Activated T-helper 1 cell treated with anti-CD3 and anti-CD28 coated beads, Interleukin-12 subunit alpha, Interleukin-12 subunit beta, Interleukin-2, Interleukin-4 antibody, amounts not matched to agents 30 ng/mL and 10 ng/mL and 1 ng/mL, durations not matched to agents 14 hours and 24 hours and 36 hours (primary cell): Measurements from ENCODE around the gene ARHGAP15. TPM values are rescaled to one million over a fixed set of nuclear protein-coding genes. Genes with fewer than 3 reads are reported as not detected.

Experiments
- DNase-seq: peaks from one replicate; pipeline ENCODE4 v3.0.0; 2021; ENCODE audit warnings: low spot score
- H3K27ac Mint-ChIP-seq: one replicate; pipeline ENCODE4 v1.8.0; 2021; ENCODE audit warnings: mild to moderate bottlenecking, mixed read lengths
- H3K27me3 Mint-ChIP-seq: one replicate; pipeline ENCODE4 v1.8.0; 2022; ENCODE audit warnings: mild to moderate bottlenecking, moderate library complexity, mixed read lengths; ENCODE audit not compliant: insufficient read depth
- H3K36me3 Mint-ChIP-seq: one replicate; pipeline ENCODE4 v1.8.0; 2021; ENCODE audit warnings: low read depth, mixed read lengths
- H3K4me1 Mint-ChIP-seq: one replicate; pipeline ENCODE4 v1.8.0; 2021; ENCODE audit warnings: low read depth, mixed read lengths
- H3K4me3 Mint-ChIP-seq: one replicate; pipeline ENCODE4 v1.8.0; 2021; ENCODE audit warnings: mild to moderate bottlenecking, moderate library complexity, mixed read lengths
- H3K9me3 Mint-ChIP-seq: one replicate; pipeline ENCODE4 v1.8.0; 2021; ENCODE audit warnings: mixed read lengths
- intact Hi-C: fragments of 100-400 bp; cut with micrococcal nuclease; formaldehyde crosslinking; loops from one replicate; pipeline ENCODE4 v1.15.1; 2024
- total RNA-seq: library from RNA; stranded (reverse); gene quantifications from 2 replicates; pipeline ENCODE4 v1.2.3, GENCODE V29; 2022

The ARHGAP15 gene
- total RNA-seq, 1 donor from 2014 or later, result 65.3 TPM

DNA sequence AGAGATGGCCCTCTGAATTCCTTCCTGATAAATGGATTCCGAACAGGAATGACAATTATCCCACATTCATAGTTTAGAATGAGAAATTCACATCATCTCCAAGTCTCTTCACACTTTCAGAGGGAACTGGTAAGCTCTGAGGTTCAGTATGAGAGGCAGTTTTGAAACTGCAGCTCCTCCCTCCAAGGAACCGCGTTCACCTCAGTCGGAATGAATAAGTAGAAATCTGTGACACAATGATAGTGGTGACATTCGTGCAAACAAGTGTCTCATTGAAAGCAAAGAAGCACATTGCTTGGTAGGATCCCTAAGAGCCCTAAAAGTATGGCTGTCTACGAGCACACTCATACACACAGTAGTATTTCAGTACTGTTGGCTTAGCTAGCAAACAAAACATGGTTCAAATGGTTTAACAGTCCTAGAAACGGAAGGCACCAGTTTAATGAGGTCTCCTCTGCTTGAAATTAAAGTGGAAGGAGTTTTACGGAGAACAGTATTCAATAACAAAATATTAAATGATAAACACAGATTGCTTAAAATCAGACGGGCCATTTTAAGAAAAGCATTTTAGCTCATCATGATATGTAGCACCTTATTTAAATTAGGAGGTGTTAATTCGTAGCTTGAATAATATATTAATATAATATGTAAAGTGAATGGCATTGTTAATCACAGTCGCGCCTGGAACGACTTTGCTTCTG is 225.0 kb downstream of the ARHGAP15 start:
- Mint-ChIP-seq H3K27me3 (no peaks in the 10 kb centered on the region), H3K9me3 (no peaks in the 10 kb centered on the region), H3K4me1 (no peaks in the 10 kb centered on the region), H3K27ac (no peak overlapping the region), H3K4me3 (no peak overlapping the region), H3K36me3 (peaks cover 3% of the 10 kb centered on the region)
- intact Hi-C loops, result no loop called here
- no peak for DNase-seq

DNA sequence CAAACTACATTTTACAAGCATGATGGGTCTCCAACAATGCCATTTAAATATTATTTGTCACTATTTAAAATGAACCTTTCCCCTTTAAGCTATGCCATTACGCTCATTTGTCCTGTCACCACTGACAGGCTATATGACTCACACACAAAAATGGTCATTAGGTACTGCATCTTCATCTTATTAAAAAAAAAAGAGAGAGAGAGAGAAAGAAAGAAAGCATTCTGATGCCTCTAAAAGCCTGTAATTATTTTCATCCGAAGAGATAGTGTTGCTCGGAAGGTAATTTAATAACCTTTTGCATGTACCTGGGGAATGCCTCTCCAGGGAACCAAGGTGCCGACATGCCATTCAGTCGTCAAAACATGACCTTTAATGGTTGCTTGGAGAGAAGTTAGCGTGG is 226.7 kb downstream of the ARHGAP15 start:
- no peaks in the 10 kb centered on the region for H3K4me1 Mint-ChIP-seq
- DNase-seq, result no peak
- no peaks in the 10 kb centered on the region for H3K27me3 Mint-ChIP-seq
- no peaks in the 10 kb centered on the region for H3K9me3 Mint-ChIP-seq
- H3K36me3 Mint-ChIP-seq, result peaks cover 7% of the 10 kb centered on the region
- H3K27ac Mint-ChIP-seq, result no peak overlapping the region
- no peak overlapping the region for H3K4me3 Mint-ChIP-seq
- intact Hi-C loops, result no loop called here

DNA sequence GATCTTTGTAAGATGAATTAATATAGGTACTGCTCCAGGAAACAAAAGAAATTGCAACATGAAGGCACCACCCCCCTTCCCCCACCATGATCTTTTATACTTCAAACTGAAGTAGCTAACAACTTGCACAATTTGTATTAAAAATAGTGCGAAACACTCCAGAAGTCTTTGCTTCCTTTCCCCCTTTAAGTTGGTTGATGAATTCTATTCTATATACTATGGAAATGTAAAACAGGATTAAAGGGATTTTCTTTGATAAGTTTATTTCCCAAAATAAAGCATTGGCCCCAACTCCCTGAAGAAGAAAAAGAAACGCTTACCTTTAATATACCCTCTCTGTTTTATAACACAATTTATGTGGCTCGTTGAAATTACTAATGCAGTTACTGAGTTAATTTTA is 227.1 kb downstream of the ARHGAP15 start:
- H3K9me3 Mint-ChIP-seq, result no peaks in the 10 kb centered on the region
- H3K27ac Mint-ChIP-seq, result no peak overlapping the region
- H3K36me3 Mint-ChIP-seq, result peaks cover 7% of the 10 kb centered on the region
- intact Hi-C loops, result no loop called here
- no peak overlapping the region for H3K4me3 Mint-ChIP-seq
- H3K4me1 Mint-ChIP-seq, result no peaks in the 10 kb centered on the region
- no peaks in the 10 kb centered on the region for H3K27me3 Mint-ChIP-seq
- DNase-seq, result no peak

- H3K9me3 Mint-ChIP-seq, result no peaks in the 10 kb centered on the region
- no peaks in the 10 kb centered on the region for H3K27me3 Mint-ChIP-seq
- H3K36me3 Mint-ChIP-seq, result peaks cover 7% of the 10 kb centered on the region
- H3K4me1 Mint-ChIP-seq, result no peaks in the 10 kb centered on the region
- intact Hi-C loops, result no loop called here
- H3K4me3 Mint-ChIP-seq, result no peak overlapping the region
- H3K27ac Mint-ChIP-seq, result no peak overlapping the region
- no peak for DNase-seq
Observed at GRCh38 chr2:143356736-143357446, 227.7 kb downstream of the ARHGAP15 start.

GRCh38 chr2:143357966-143358365 is 228.7 kb downstream of the ARHGAP15 start:
- DNase-seq, result no peak
- Mint-ChIP-seq H3K27me3 (no peaks in the 10 kb centered on the region), H3K27ac (no peak overlapping the region), H3K36me3 (peaks cover 7% of the 10 kb centered on the region), H3K4me1 (no peaks in the 10 kb centered on the region), H3K4me3 (no peak overlapping the region), H3K9me3 (no peaks in the 10 kb centered on the region)
- intact Hi-C loops, result no loop called here

DNA sequence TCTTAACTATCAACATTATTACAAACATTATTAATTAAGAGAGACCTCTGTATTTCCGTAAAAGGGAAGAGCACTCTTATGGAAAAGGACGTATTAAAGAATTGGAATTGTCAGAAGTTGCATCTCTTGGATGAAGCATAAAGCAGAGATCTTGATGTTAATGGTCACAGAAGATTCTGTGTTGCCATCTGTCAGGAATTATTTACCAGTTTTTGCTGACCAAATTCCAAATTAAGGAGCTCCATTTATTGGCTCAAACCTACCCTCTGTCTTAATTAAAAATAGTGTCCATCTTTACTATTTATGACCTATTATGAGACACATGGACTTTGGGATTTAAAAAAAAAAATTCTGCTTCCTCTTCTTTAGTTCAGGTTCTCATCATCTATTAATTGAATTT is 232.1 kb downstream of the ARHGAP15 start:
- H3K27me3 Mint-ChIP-seq, result no peaks in the 10 kb centered on the region
- peaks cover 6% of the 10 kb centered on the region for H3K36me3 Mint-ChIP-seq
- no peak for DNase-seq

DNA sequence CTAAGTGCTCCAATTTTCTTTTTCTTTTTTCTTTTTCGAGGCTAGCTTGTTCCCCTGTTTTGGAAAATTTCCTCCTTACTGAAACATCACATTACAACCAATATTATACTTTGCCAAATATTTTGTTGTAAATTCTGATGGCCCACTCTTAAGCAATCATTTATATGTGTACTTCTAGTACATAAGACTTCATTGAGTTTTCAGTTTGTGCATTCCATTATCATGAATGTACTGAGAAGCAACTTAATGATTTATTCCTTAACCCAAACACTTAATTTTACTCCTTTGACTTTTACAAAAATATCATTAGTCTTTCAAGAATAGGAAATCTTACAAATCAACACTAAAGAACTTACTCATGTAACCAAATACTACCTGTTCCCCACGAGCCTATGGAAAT is 242.4 kb downstream of the ARHGAP15 start:
- no peaks in the 10 kb centered on the region for H3K27me3 Mint-ChIP-seq
- peaks cover 7% of the 10 kb centered on the region for H3K36me3 Mint-ChIP-seq
- no peaks in the 10 kb centered on the region for H3K9me3 Mint-ChIP-seq
- DNase-seq, result no peak
- H3K4me1 Mint-ChIP-seq, result no peaks in the 10 kb centered on the region
- no peak overlapping the region for H3K4me3 Mint-ChIP-seq
- no peak overlapping the region for H3K27ac Mint-ChIP-seq
- intact Hi-C loops, result no loop called here

More for the DNA sequence above, 232.1 kb downstream of the ARHGAP15 start:
- intact Hi-C loops, result no loop called here
- Mint-ChIP-seq H3K4me1 (no peaks in the 10 kb centered on the region), H3K27ac (no peak overlapping the region), H3K4me3 (no peak overlapping the region), H3K9me3 (no peaks in the 10 kb centered on the region)

DNA sequence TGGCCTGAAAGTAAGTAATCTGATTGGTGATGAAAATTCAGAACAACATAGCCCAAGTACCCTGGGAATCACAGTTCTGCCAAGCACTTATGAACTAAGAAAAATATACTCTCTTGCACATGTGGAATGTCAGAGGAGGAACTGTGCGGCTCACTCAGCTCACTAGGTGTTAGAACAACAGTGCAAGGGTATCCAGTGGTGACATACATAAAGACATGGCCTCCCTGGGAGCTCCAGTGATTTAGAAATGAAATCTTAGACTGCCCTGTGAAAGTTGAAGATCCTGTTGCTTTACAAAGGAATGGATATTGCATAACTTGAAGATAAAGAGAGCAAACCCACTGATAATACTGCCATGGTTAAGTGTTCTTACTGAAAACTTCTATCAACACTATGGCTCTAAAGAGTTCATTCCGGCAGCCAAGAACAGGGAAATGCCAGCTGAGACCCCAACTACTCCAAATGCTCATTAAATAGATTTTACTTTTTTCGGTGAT is 246.2 kb downstream of the ARHGAP15 start:
- intact Hi-C loops, result no loop called here
- Mint-ChIP-seq H3K4me3 (no peak overlapping the region), H3K27ac (no peak overlapping the region), H3K9me3 (no peaks in the 10 kb centered on the region), H3K27me3 (no peaks in the 10 kb centered on the region), H3K36me3 (peaks cover 2% of the 10 kb centered on the region), H3K4me1 (no peaks in the 10 kb centered on the region)
- no peak for DNase-seq

- no peak overlapping the region for H3K27ac Mint-ChIP-seq
- no peaks in the 10 kb centered on the region for H3K27me3 Mint-ChIP-seq
- H3K4me1 Mint-ChIP-seq, result peaks cover 6% of the 10 kb centered on the region
- H3K4me3 Mint-ChIP-seq, result no peak overlapping the region
- DNase-seq, result no peak
- intact Hi-C loops, result no loop called here
- H3K36me3 Mint-ChIP-seq, result peaks cover 3% of the 10 kb centered on the region
- H3K9me3 Mint-ChIP-seq, result no peaks in the 10 kb centered on the region
Observed at GRCh38 chr2:143378996-143379395, 249.8 kb downstream of the ARHGAP15 start.

GRCh38 chr2:143379955-143380354 is 250.7 kb downstream of the ARHGAP15 start:
- H3K4me1 Mint-ChIP-seq, result peaks cover 6% of the 10 kb centered on the region
- no peak for DNase-seq
- H3K27ac Mint-ChIP-seq, result no peak overlapping the region
- H3K4me3 Mint-ChIP-seq, result no peak overlapping the region
- intact Hi-C loops, result no loop called here
- H3K36me3 Mint-ChIP-seq, result peaks cover 3% of the 10 kb centered on the region
- no peaks in the 10 kb centered on the region for H3K27me3 Mint-ChIP-seq
- no peaks in the 10 kb centered on the region for H3K9me3 Mint-ChIP-seq

- no peaks in the 10 kb centered on the region for H3K27me3 Mint-ChIP-seq
- intact Hi-C loops, result no loop called here
- H3K36me3 Mint-ChIP-seq, result peaks cover 3% of the 10 kb centered on the region
- no peak overlapping the region for H3K27ac Mint-ChIP-seq
- no peak for DNase-seq
- peaks cover 6% of the 10 kb centered on the region for H3K4me1 Mint-ChIP-seq
- no peaks in the 10 kb centered on the region for H3K9me3 Mint-ChIP-seq
- H3K4me3 Mint-ChIP-seq, result no peak overlapping the region
Observed at GRCh38 chr2:143382573-143382972, 253.4 kb downstream of the ARHGAP15 start.

- Mint-ChIP-seq H3K27me3 (no peaks in the 10 kb centered on the region), H3K4me1 (peaks cover 6% of the 10 kb centered on the region), H3K36me3 (peaks cover 5% of the 10 kb centered on the region), H3K9me3 (no peaks in the 10 kb centered on the region), H3K4me3 (no peak overlapping the region), H3K27ac (no peak overlapping the region)
- intact Hi-C loops, result no loop called here
- no peak for DNase-seq
Observed at GRCh38 chr2:143383016-143383415, 253.8 kb downstream of the ARHGAP15 start.

DNA sequence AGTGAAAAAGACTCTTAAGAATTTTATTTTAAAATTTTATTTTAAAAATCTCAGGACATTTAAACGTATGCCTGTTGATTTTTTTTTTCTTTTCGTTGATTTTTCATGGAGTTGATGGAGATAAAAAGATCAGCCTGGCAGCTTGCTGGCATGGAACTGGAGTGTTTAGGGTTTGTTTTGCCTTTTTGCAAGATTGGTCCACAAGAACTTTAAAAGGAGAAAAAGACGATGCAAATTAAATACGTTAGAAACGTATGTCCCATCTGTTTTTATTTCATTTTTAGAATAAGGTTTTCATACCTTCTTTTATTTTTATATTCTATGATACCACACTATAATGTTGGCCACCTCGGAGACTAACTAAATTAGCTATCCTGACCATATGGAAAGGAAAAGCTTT is 254.9 kb downstream of the ARHGAP15 start:
- H3K36me3 Mint-ChIP-seq, result peaks cover 5% of the 10 kb centered on the region
- H3K4me1 Mint-ChIP-seq, result peaks cover 8% of the 10 kb centered on the region
- no peaks in the 10 kb centered on the region for H3K9me3 Mint-ChIP-seq
- no peak for DNase-seq
- H3K4me3 Mint-ChIP-seq, result no peak overlapping the region
- intact Hi-C loops, result no loop called here
- H3K27ac Mint-ChIP-seq, result no peak overlapping the region
- no peaks in the 10 kb centered on the region for H3K27me3 Mint-ChIP-seq
